Activated T-helper 1 cell treated with Interleukin-2 at 50 U/mL for 16 hours (primary cell): ENCODE results near the gene RARA.
A peak's percentile ranks its signal among the peaks of the same experiment; 100 is the strongest.
"Not testable (repeated sequence)": the region's sequence is repeated elsewhere in the genome, so short reads cannot be mapped to it uniquely, and the experiment has no call there.

Experiments used
- DNase-seq: peaks from one replicate; pipeline ENCODE4 v3.0.0-alpha.2; 2020; ENCODE audit warnings: low read depth

RARA gene

DNA sequence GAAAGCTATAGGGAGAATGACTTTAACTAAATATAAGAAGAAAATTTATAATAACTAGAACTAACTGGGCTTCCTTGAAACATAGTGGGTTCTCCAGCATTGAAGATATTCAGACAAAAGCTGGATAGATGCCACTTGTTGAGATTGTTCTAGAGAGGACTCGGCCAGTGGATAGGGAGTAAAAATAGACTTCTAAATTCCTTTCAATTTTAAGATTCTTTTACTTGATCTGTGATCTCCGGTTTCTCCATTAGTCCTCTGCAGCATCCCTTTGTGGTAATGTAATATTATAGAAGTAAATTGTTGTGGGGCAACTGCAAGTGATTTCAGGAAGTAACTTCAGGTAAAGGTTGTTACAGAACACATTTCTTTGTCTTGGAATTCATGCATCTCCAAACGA is 10.3 kb upstream of the RARA start:
- no peak for DNase-seq

- not testable (repeated sequence) for DNase-seq
These were observed 9.7 kb upstream of the RARA start for GRCh38 chr17:40299159-40299757.

DNA sequence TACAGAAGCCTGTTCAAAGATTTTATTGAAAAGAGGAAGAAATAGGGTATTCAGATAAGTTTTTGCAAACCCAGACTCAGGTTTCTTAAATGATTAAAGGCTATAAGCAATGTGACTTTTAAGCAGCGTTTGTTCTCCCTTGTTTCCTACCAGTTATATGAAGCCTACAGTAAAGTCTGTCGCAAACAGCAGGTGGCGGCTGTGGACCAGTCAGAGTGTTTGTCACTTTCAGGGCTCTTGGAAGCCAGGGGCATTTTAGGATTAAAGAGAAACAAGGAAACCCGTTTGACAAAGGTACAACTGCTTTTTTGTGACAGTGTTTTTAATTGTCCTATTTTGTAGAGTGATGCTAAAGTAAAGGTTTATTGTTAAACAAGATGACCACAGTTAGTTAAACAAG is 7.7 kb upstream of the RARA start:
- DNase-seq = no peak

DNA sequence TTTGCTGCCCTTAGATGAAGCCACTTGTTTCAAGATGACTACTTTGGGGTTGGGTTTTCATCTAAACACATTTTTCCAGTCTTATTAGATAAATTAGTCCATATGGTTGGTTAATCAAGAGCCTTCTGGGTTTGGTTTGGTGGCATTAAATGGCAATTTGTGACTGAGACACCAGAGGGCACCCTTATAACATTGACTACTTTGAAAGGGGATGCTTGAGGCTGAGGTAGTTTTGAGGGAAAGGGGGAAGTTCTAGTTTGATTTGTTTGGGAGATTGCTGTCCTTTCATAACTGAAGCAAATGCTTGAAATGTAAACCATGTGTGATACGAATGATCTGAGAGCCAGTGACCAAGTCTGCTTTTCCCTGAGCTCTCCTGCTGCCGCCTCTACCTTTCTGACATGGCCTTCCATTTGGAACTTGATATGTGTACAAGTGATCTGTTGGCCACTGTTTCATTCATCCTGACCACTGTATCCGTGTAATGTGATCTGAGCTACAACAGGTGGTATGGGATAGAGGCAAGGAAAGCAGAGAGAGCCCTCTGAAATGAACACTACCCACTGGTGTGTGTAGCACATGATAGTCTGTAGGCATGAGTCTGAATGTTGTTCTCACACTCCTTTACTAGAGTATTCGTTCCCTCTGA is 5.8 kb upstream of the RARA start:
- DNase-seq = no peak

- no peak for DNase-seq
These were observed 5.0 kb upstream of the RARA start for GRCh38 chr17:40303708-40304551.

GRCh38 chr17:40304552-40304863 is 4.5 kb upstream of the RARA start:
- DNase-seq = not testable (repeated sequence)

DNA sequence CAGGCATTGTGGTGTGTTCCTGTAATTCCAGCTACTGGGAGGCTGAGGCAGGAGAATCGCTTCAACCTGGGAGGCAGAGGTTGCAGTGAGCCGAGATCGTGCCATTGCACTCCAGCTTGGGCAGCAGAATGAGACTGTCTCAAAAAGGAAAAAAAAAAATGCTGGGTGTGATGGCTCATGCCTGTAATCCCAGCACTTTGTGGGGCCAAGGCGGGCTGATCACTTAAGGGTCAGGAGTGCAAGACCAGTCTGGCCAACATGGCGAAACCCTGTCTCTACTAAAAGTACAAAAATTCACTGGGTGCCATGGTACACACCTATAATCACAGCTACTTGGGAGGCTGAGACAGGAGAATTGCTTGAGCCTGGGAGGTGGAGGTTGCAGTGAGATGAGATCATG is 4.1 kb upstream of the RARA start:
- not testable (repeated sequence) for DNase-seq

DNA sequence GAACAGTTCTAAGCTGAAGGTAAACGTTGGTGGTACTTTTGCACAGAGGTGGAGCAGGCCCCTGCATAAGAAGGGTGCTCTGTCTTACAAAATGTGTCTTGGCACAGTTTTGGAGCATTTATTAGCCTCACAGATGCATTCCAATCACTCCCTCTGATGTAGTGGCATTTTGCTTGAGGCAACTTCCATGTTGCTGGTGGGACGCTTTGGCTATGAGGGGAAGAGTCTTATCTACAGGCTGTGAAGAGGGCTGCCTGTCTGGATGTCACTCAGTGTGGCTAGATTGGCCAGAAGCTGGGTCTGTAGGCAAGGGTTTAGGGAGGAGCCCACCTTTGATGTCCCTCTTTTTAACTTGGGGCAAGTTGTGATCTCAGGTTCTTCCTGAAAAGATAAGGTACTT is 2.6 kb upstream of the RARA start:
- no peak for DNase-seq

DNA sequence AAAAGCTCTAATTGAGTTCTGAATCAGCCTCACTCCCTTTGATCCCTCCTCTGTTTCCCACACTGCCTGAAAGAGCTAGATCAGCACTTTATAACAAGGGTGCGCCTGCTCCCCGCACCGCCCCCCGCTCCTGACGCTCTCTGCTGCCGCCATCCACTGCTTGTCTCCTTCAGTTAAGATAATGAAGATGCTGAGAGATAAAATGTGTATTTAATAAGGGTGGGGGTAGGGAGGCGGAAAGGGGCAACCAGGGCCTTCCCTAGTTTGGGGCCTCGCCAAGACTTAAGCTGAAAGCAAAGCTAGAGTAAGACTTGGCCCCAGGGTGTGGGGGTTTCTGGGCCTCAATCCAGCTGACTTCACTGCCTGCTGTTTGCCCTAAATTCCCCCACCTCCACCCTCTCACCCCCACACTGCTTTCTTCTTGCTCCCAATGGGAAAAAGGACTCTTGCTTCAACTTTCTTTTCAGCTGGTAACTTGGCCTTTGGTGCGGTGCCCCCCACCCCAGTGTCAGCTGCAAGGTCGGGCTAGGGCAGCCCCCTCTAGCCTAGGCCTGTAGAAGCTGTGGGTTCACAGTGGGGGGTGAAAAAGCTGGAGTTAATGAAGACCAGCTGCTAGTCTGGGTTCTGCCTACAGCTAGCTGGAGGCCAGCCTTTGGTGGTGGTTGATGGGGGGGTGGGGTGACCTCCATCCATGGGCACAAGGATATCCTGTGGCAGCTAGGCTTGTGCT is 1.8 kb upstream of the RARA start:
- DNase-seq = no peak

DNA sequence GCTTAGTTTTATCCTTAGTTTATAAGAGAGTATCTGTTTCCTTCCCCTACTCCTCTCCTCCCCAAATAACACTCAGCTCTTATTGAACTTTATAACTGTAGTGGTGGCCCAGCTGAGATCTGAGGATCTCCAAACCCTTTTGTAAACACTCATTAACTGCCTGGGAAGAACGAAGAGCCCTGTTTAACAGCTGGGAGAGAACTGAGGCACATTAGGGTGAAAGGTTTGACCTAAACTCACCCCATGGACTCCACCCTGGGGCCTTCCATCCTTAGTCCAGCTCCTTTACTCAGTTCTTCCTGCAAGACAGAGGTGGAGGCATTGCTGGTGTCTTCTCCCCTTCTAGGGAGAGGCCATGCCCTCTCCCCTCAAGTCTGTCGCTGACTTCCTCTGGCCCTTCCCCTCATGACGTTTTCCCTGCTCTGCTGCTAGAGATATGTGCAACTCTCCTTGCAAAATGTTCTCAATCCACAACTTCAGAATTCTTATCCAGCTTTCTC is 1.2 kb upstream of the RARA start:
- no peak for DNase-seq

GRCh38 chr17:40309949-40310510 is 1.1 kb downstream of the RARA start:
- no peak for DNase-seq

GRCh38 chr17:40310882-40311391 is 2.0 kb downstream of the RARA start:
- no peak for DNase-seq

GRCh38 chr17:40311575-40311974 is 2.6 kb downstream of the RARA start:
- no peak for DNase-seq

GRCh38 chr17:40312131-40312731 is 3.3 kb downstream of the RARA start:
- DNase-seq = no peak

GRCh38 chr17:40312893-40313667 is 4.1 kb downstream of the RARA start:
- DNase-seq = no peak

GRCh38 chr17:40313668-40314583 is 4.9 kb downstream of the RARA start:
- no peak for DNase-seq

GRCh38 chr17:40314584-40314956 is 5.6 kb downstream of the RARA start:
- DNase-seq = peak; percentile 82

GRCh38 chr17:40315206-40315605 is 6.2 kb downstream of the RARA start:
- no peak for DNase-seq

DNA sequence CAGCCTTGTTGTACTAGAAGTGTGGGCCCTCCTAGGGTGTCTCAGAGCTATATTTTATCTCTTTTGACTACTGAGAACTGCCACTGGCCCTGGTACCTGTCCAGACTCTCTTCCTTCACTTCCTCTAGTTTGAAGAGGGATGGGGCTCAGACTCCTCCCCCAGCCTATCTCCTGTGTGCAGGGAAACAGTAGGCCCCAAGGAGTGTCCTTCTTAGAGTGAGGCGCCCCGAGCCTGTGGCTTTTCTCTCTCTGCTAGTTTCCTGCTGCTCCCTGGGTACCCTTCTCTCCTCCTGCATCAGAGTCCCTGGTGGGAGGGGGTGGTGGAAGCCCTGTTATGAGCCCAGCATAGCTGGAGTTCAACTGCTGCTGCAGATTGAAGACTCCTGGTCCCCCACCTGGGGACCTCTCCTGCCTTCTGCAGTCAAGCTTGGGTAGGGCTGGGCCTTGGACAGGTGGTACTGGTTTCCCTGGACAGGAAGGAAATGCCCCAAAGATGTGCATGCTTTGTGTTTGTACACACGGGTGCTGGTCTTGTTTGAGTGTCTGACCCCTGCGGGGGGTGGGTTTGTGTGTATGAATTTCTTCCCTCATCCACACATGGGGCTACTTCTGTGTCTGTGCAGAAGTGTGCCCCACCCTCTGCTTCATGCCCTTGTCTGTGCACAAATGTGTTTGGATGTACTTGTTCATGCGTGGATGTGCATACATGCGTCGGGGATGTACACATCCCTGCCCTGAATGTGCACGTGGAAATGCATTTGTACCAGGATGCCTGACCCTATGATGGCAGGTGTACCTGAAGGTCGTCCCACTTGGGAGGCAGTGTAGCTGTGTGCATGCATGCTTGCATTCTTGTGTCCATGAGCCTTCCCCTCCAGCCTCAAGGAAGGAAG is 6.9 kb downstream of the RARA start:
- no peak for DNase-seq
